Right lobe of liver (tissue), 4 donors: ENCODE data around the gene RASSF1.

Source experiments
- POLR2A ChIP-seq: fragments of 450-650 bp; IDR thresholded peaks from one replicate; pipeline ENCODE4 v1.6.1; 2017; ENCODE audit warnings: antibody characterized with exemption, mild to moderate bottlenecking
- TF ChIP-seq, protein P1 (sequence below), 4 donors: fragments of 200-600 bp in 3 of 4; fragments of 450-650 bp in 1 of 4; IDR thresholded peaks; one replicate each; pipeline versions ENCODE4 v1.5.1 to v1.8.0; 2016 to 2022; ENCODE audit warnings: antibody characterized with exemption in 4 of 4, mild to moderate bottlenecking in 2 of 4
- donor health status: DM: no; HTN: no; CAD: no.
- donor health status: DM: no; HTN: no; CAD: no.
- donor health status: DM: no; HTN: yes; CAD: no.

DNA sequence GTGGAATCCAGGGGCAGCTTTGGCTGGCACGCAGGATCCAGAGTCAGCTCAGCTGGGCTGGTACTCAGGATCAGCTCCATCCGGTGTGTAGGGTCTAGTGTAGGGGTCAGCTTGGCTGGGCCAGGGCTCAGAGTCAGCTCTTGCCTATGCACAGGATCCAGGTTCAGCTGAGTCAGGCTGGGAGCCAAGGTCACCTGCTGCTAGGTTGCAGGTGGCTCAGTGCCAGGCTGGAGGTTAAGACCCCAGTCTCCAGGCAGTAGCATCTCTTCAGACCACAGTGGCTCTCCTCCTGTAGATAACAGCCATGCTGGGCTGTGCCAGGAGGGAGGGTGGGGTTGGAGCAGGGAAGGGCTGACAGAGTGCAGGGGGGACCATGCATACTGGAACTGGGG lies 43.3 kb downstream of the RASSF1 start:
- TF ChIP-seq, protein P1, sequence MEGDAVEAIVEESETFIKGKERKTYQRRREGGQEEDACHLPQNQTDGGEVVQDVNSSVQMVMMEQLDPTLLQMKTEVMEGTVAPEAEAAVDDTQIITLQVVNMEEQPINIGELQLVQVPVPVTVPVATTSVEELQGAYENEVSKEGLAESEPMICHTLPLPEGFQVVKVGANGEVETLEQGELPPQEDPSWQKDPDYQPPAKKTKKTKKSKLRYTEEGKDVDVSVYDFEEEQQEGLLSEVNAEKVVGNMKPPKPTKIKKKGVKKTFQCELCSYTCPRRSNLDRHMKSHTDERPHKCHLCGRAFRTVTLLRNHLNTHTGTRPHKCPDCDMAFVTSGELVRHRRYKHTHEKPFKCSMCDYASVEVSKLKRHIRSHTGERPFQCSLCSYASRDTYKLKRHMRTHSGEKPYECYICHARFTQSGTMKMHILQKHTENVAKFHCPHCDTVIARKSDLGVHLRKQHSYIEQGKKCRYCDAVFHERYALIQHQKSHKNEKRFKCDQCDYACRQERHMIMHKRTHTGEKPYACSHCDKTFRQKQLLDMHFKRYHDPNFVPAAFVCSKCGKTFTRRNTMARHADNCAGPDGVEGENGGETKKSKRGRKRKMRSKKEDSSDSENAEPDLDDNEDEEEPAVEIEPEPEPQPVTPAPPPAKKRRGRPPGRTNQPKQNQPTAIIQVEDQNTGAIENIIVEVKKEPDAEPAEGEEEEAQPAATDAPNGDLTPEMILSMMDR (IDR thresholded peaks at IDR 0.05) = no peak
- TF ChIP-seq POLR2A = no peak
